A549 (cell line): ENCODE measurements around the gene HMSD.

Source experiments
- CTCF ChIP-seq: fragments of >200 bp; sonication (Bioruptor Twin); formaldehyde crosslinking; IDR thresholded peaks from 3 replicates; pipeline ENCODE4 v1.5.1; 2016
- EP300 ChIP-seq, 2 experiments: fragments of >200 bp; sonication (Bioruptor Twin); formaldehyde crosslinking; IDR thresholded peaks; 2 replicates in 1 of 2; 3 replicates in 1 of 2; pipeline ENCODE4 v1.6.1; 2016 to 2017
- GATA3 ChIP-seq: IDR thresholded peaks from 2 replicates; pipeline ENCODE4 v1.6.1; 2012; ENCODE audit warnings: borderline replicate concordance
- JUN ChIP-seq, 2 experiments: fragments of >200 bp; sonication (Bioruptor Twin); formaldehyde crosslinking; IDR thresholded peaks; 2 replicates in 1 of 2; 3 replicates in 1 of 2; pipeline ENCODE4 v1.6.1; 2016 to 2017
- JUNB ChIP-seq: fragments of >200 bp; sonication (Bioruptor Twin); formaldehyde crosslinking; IDR thresholded peaks from 2 replicates; pipeline ENCODE4 v1.6.1; 2016
- KDM1A ChIP-seq: fragments of 200-600 bp; sonication (generic); IDR thresholded peaks from 2 replicates; pipeline ENCODE4 v1.6.1; 2016; ENCODE audit warnings: low read depth, mild to moderate bottlenecking
- MAFK ChIP-seq: fragments of 450-650 bp; IDR thresholded peaks from 2 replicates; pipeline ENCODE4 v1.6.1; 2014; ENCODE audit not compliant: partially characterized antibody
- MAX ChIP-seq: IDR thresholded peaks from 2 replicates; pipeline ENCODE4 v1.6.1; 2012
- MYC ChIP-seq: IDR thresholded peaks from 2 replicates; pipeline ENCODE4 v1.6.1; 2012; ENCODE audit warnings: mild to moderate bottlenecking, inconsistent platforms, low read length, improper control_type of control experiment, borderline replicate concordance
- POLR2A ChIP-seq: IDR thresholded peaks from 2 replicates; pipeline ENCODE4 v1.6.1; 2012; ENCODE audit warnings: mild to moderate bottlenecking, low read length
- RAD21 ChIP-seq, 2 experiments: fragments of >200 bp in 1 of 2; sonication (Bioruptor Twin) in 1 of 2; formaldehyde crosslinking in 1 of 2; IDR thresholded peaks in 1 of 2; conservative IDR thresholded peaks in 1 of 2; 2 replicates in 1 of 2; 3 replicates in 1 of 2; pipeline ENCODE4 v1.6.1; 2012 to 2018; ENCODE audit warnings: inconsistent platforms in 1 of 2
- RFX5 ChIP-seq: fragments of 450-650 bp; IDR thresholded peaks from 2 replicates; pipeline ENCODE4 v1.7.1; 2014; ENCODE audit warnings: antibody characterized with exemption, mild to moderate bottlenecking, moderate library complexity
- ZFP36 ChIP-seq: fragments of 450-650 bp; IDR thresholded peaks from 2 replicates; pipeline ENCODE4 v1.6.1; 2014; ENCODE audit warnings: borderline replicate concordance; ENCODE audit not compliant: partially characterized antibody
- TF ChIP-seq, protein P1 (sequence below): fragments of 200-600 bp; sonication (generic); IDR thresholded peaks from 2 replicates; pipeline ENCODE4 v1.6.1; 2016; ENCODE audit warnings: antibody characterized with exemption, mild to moderate bottlenecking, moderate library complexity

- TF ChIP-seq CTCF, result no peak
- no peak for TF ChIP-seq ZFP36
- TF ChIP-seq MAX, result no peak
- TF ChIP-seq RFX5, result no peak
- TF ChIP-seq POLR2A, result no peak
- no peak for TF ChIP-seq JUN (IDR thresholded peaks at IDR 0.05)
- TF ChIP-seq EP300 (IDR thresholded peaks at IDR 0.05), result no peak
- TF ChIP-seq, protein P1, sequence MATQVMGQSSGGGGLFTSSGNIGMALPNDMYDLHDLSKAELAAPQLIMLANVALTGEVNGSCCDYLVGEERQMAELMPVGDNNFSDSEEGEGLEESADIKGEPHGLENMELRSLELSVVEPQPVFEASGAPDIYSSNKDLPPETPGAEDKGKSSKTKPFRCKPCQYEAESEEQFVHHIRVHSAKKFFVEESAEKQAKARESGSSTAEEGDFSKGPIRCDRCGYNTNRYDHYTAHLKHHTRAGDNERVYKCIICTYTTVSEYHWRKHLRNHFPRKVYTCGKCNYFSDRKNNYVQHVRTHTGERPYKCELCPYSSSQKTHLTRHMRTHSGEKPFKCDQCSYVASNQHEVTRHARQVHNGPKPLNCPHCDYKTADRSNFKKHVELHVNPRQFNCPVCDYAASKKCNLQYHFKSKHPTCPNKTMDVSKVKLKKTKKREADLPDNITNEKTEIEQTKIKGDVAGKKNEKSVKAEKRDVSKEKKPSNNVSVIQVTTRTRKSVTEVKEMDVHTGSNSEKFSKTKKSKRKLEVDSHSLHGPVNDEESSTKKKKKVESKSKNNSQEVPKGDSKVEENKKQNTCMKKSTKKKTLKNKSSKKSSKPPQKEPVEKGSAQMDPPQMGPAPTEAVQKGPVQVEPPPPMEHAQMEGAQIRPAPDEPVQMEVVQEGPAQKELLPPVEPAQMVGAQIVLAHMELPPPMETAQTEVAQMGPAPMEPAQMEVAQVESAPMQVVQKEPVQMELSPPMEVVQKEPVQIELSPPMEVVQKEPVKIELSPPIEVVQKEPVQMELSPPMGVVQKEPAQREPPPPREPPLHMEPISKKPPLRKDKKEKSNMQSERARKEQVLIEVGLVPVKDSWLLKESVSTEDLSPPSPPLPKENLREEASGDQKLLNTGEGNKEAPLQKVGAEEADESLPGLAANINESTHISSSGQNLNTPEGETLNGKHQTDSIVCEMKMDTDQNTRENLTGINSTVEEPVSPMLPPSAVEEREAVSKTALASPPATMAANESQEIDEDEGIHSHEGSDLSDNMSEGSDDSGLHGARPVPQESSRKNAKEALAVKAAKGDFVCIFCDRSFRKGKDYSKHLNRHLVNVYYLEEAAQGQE, result no peak
- no peak for TF ChIP-seq GATA3
- no peak for TF ChIP-seq MAFK
- TF ChIP-seq RAD21 (conservative IDR thresholded peaks at IDR 0.05 in 1 of 2, IDR thresholded peaks at IDR 0.05 in 1 of 2), result no peak
- no peak for TF ChIP-seq JUNB
- no peak for TF ChIP-seq KDM1A
- no peak for TF ChIP-seq MYC
Observed at GRCh38 chr18:63965716-63966330, 16.7 kb downstream of the HMSD start.
